ENCODE results near the gene NT5M. TPM values are rescaled to one million over a fixed set of nuclear protein-coding genes. Genes with fewer than 3 reads are reported as not detected.

Gene NT5M
- total and polyA plus RNA-seq, 9 of the 15 experiments (the other 6 are each of a cell fraction or from before 2014, with no cell fraction given), result 0.24 to 10.1 (median 3.4) TPM

- TF ChIP-seq ZKSCAN8 (CRISPR knock-in tag; IDR thresholded peaks at IDR 0.05), result no peak
- TF ChIP-seq CREB1 (IDR thresholded peaks at IDR 0.05), result peak; percentile 51; the same call in 1 of the 2 replicates
- peak; percentile 48; the same call in 1 of the 2 replicates for TF ChIP-seq CREB1 (CRISPR knock-in tag; IDR thresholded peaks at IDR 0.05)
- no peak for TF ChIP-seq CHD7 (IDR thresholded peaks at IDR 0.05; ENCODE audit: low read depth, low read length)
- no peak for TF ChIP-seq LARP7 (IDR thresholded peaks at IDR 0.05)
- no peak for TF ChIP-seq PTRF (tag; IDR thresholded peaks at IDR 0.05)
- no peak for TF ChIP-seq ELF1 (tag; IDR thresholded peaks at IDR 0.05)
- TF ChIP-seq ZNF785 (CRISPR knock-in tag; IDR thresholded peaks at IDR 0.05), result no peak
- TF ChIP-seq TFAP4 (CRISPR knock-in tag; IDR thresholded peaks at IDR 0.05; ENCODE audit: borderline replicate concordance), result peak; percentile 66; the same call in 1 of the 2 replicates
- TF ChIP-seq ATF1 (CRISPR knock-in tag; IDR thresholded peaks at IDR 0.05), result no peak
- TF ChIP-seq ATF1 (tag; IDR thresholded peaks at IDR 0.05), result peak; percentile 35; the same call in 1 of the 2 replicates
- no peak for TF ChIP-seq ATF2 (CRISPR knock-in tag; IDR thresholded peaks at IDR 0.05)
- no peak for TF ChIP-seq ZNF584 (CRISPR knock-in tag; IDR thresholded peaks at IDR 0.05; ENCODE audit: low read depth)
- no peak for TF ChIP-seq ZNF589 (CRISPR knock-in tag; IDR thresholded peaks at IDR 0.05; ENCODE audit: low read depth)
These were observed 51.6 kb downstream of the NT5M start (continued) for GRCh38 chr17:17354560-17355349.

All from K562 (cell line).